BLaER1 treated with 17β-estradiol and CSF1 and Interleukin-3, amounts not matched to agents 10 nM and 100 nM (cell line): Measurements from ENCODE around the gene HOXB4.

Source experiments
- H3K27ac ChIP-seq, 11 experiments: shearing (Covaris generic); formaldehyde crosslinking; 2 replicates each; pipeline ENCODE4 v1.8.1; 2022
- H3K27me3 ChIP-seq, 11 experiments: shearing (Covaris generic); formaldehyde crosslinking; 2 replicates each; pipeline ENCODE4 v1.8.1; 2022
- H3K36me3 ChIP-seq, 11 experiments: shearing (Covaris generic); formaldehyde crosslinking; 2 replicates each; pipeline ENCODE4 v1.8.1; 2022
- H3K4me1 ChIP-seq, 10 experiments: shearing (Covaris generic); formaldehyde crosslinking; 2 replicates each; pipeline ENCODE4 v1.8.1; 2022
- H3K4me2 ChIP-seq, 11 experiments: shearing (Covaris generic); formaldehyde crosslinking; 2 replicates each; pipeline ENCODE4 v1.8.1; 2022
- H3K4me3 ChIP-seq, 10 experiments: shearing (Covaris generic); formaldehyde crosslinking; 2 replicates each; pipeline ENCODE4 v1.8.1; 2022
- H3K9ac ChIP-seq, 11 experiments: shearing (Covaris generic); formaldehyde crosslinking; 2 replicates each; pipeline ENCODE4 v1.8.1; 2022
- H3K9me3 ChIP-seq, 11 experiments: shearing (Covaris generic); formaldehyde crosslinking; replicated peaks in 1 of 11; 2 replicates each; pipeline ENCODE4 v1.8.1; 2022
- H4K20me1 ChIP-seq, 11 experiments: shearing (Covaris generic); formaldehyde crosslinking; 2 replicates each; pipeline ENCODE4 v1.8.1; 2022
- Cebpa-rat ChIP-seq, 11 experiments: shearing (Covaris generic); IDR thresholded peaks; 2 replicates each; pipeline ENCODE4 v1.8.1; 2022

HOXB4 gene

GRCh38 chr17:48555258-48556228 lies 22.6 kb downstream of the HOXB4 start:
- H3K4me1 ChIP-seq, result no peaks in the 10 kb centered on the region
- peaks cover 0 to 71% (median 34%) of the 10 kb centered on the region in 11 experiments; a peak in 15 of 22 replicates for H4K20me1 ChIP-seq
- H3K4me2 ChIP-seq, result no peak overlapping the region
- H3K9me3 ChIP-seq, result no peaks in the 10 kb centered on the region
- TF ChIP-seq Cebpa-rat (IDR thresholded peaks at IDR 0.05), result no peak
- H3K4me3 ChIP-seq, result no peak overlapping the region
- no peak overlapping the region for H3K27ac ChIP-seq
- no peaks in the 10 kb centered on the region for H3K36me3 ChIP-seq
- H3K9ac ChIP-seq, result no peak overlapping the region
- peaks cover 90 to 100% (median 97%) of the 10 kb centered on the region in 11 experiments for H3K27me3 ChIP-seq

GRCh38 chr17:48554412-48555257 lies 23.5 kb downstream of the HOXB4 start:
- Histone ChIP-seq H3K4me2 (no peak overlapping the region), H4K20me1 (peaks cover 0 to 70% (median 27%) of the 10 kb centered on the region in 11 experiments; a peak in 15 of 22 replicates), H3K9me3 (no peaks in the 10 kb centered on the region), H3K4me1 (no peaks in the 10 kb centered on the region), H3K4me3 (no peak overlapping the region), H3K36me3 (no peaks in the 10 kb centered on the region), H3K9ac (no peak overlapping the region), H3K27me3 (peaks cover 90 to 100% (median 97%) of the 10 kb centered on the region in 11 experiments), H3K27ac (no peak overlapping the region)
- TF ChIP-seq Cebpa-rat (IDR thresholded peaks at IDR 0.05), result no peak

GRCh38 chr17:48553826-48554225 lies 24.3 kb downstream of the HOXB4 start:
- TF ChIP-seq Cebpa-rat (IDR thresholded peaks at IDR 0.05), result no peak
- Histone ChIP-seq H4K20me1 (peaks cover 0 to 67% (median 24%) of the 10 kb centered on the region in 11 experiments; a peak in 14 of 22 replicates), H3K4me1 (no peaks in the 10 kb centered on the region), H3K27me3 (peaks cover 90 to 100% (median 97%) of the 10 kb centered on the region in 11 experiments), H3K9me3 (no peaks in the 10 kb centered on the region), H3K4me3 (no peak overlapping the region), H3K27ac (no peak overlapping the region), H3K9ac (no peak overlapping the region), H3K36me3 (no peaks in the 10 kb centered on the region), H3K4me2 (no peak overlapping the region)

GRCh38 chr17:48553190-48553547 lies 25.0 kb downstream of the HOXB4 start:
- Histone ChIP-seq H4K20me1 (peaks cover 0 to 67% (median 24%) of the 10 kb centered on the region in 11 experiments; a peak in 14 of 22 replicates), H3K27ac (no peak overlapping the region), H3K4me1 (no peaks in the 10 kb centered on the region), H3K4me3 (no peak overlapping the region), H3K9me3 (no peaks in the 10 kb centered on the region), H3K4me2 (no peak overlapping the region), H3K36me3 (no peaks in the 10 kb centered on the region), H3K27me3 (peaks cover 90 to 100% (median 97%) of the 10 kb centered on the region in 11 experiments), H3K9ac (no peak overlapping the region)
- no peak for TF ChIP-seq Cebpa-rat (IDR thresholded peaks at IDR 0.05)

GRCh38 chr17:48552466-48553189 lies 25.5 kb downstream of the HOXB4 start:
- no peak overlapping the region for H3K27ac ChIP-seq
- no peak overlapping the region for H3K9ac ChIP-seq
- H3K4me1 ChIP-seq, result no peaks in the 10 kb centered on the region
- H4K20me1 ChIP-seq, result peaks cover 0 to 66% (median 28%) of the 10 kb centered on the region in 11 experiments; a peak in 13 of 22 replicates
- no peak overlapping the region for H3K4me2 ChIP-seq
- peaks cover 90 to 100% (median 97%) of the 10 kb centered on the region in 11 experiments for H3K27me3 ChIP-seq
- H3K4me3 ChIP-seq, result no peak overlapping the region
- TF ChIP-seq Cebpa-rat (IDR thresholded peaks at IDR 0.05), result no peak
- no peaks in the 10 kb centered on the region for H3K9me3 ChIP-seq
- H3K36me3 ChIP-seq, result no peaks in the 10 kb centered on the region

GRCh38 chr17:48551596-48552465 lies 26.3 kb downstream of the HOXB4 start:
- Histone ChIP-seq H3K9me3 (no peaks in the 10 kb centered on the region), H3K27ac (no peak overlapping the region), H3K36me3 (no peaks in the 10 kb centered on the region), H3K4me1 (no peaks in the 10 kb centered on the region), H3K9ac (no peak overlapping the region), H3K4me2 (no peak overlapping the region), H3K4me3 (no peak overlapping the region), H4K20me1 (peaks cover 0 to 67% (median 33%) of the 10 kb centered on the region in 11 experiments; a peak in 16 of 22 replicates), H3K27me3 (peaks cover 90 to 100% (median 97%) of the 10 kb centered on the region in 11 experiments)
- no peak for TF ChIP-seq Cebpa-rat (IDR thresholded peaks at IDR 0.05)

GRCh38 chr17:48551214-48551555 lies 27.0 kb downstream of the HOXB4 start:
- Histone ChIP-seq H3K4me2 (no peak overlapping the region), H3K9ac (no peak overlapping the region), H3K27ac (no peak overlapping the region), H3K36me3 (no peaks in the 10 kb centered on the region), H3K9me3 (no peaks in the 10 kb centered on the region), H4K20me1 (peaks cover 0 to 67% (median 33%) of the 10 kb centered on the region in 11 experiments; a peak in 16 of 22 replicates), H3K27me3 (peaks cover 90 to 100% (median 97%) of the 10 kb centered on the region in 11 experiments), H3K4me3 (no peak overlapping the region), H3K4me1 (no peaks in the 10 kb centered on the region)
- TF ChIP-seq Cebpa-rat (IDR thresholded peaks at IDR 0.05), result no peak
